Prostate gland (tissue), 2 donors: ENCODE measurements around the gene FSTL5. TPM values are rescaled to one million over a fixed set of nuclear protein-coding genes. Genes with fewer than 3 reads are reported as not detected.

Experiments used
- DNase-seq: peaks from one replicate; pipeline ENCODE4 v3.0.0-alpha.2; 2019; ENCODE audit warnings: low spot score
- H3K27ac ChIP-seq, 2 donors: fragments of 200-600 bp; sonication (generic); 2 replicates each; pipeline ENCODE4 v1.5.1; 2017 to 2019
- H3K27me3 ChIP-seq: fragments of 200-600 bp; sonication (generic); replicated peaks from 2 replicates; pipeline ENCODE4 v1.5.1; 2019; ENCODE audit not compliant: insufficient read depth
- H3K36me3 ChIP-seq, 2 donors: fragments of 200-600 bp; sonication (generic); 1 replicate in 1 of 2; 2 replicates in 1 of 2; pipeline versions ENCODE4 v1.5.1 to v1.8.1; 2017 to 2019
- H3K4me1 ChIP-seq: fragments of 200-600 bp; sonication (generic); replicated peaks from 2 replicates; pipeline ENCODE4 v1.5.1; 2019
- H3K4me3 ChIP-seq, 2 donors: fragments of 200-600 bp; sonication (generic); 2 replicates each; pipeline ENCODE4 v1.5.1; 2017 to 2019
- H3K9me3 ChIP-seq: fragments of 200-600 bp; sonication (generic); 2 replicates; pipeline ENCODE4 v1.5.1; 2017
- POLR2A ChIP-seq: fragments of 450-650 bp; IDR thresholded peaks from one replicate; pipeline ENCODE4 v1.6.1; 2016; ENCODE audit warnings: antibody characterized with exemption, mild to moderate bottlenecking
- POLR2AphosphoS5 ChIP-seq: sonication (generic); formaldehyde crosslinking; IDR thresholded peaks from one replicate; pipeline ENCODE4 v1.6.1; 2017; ENCODE audit warnings: antibody characterized with exemption
- WGBS: methylation state at CpG from one replicate; pipeline ENCODE4 v1.1.5; 2018; 5-methylcytosine and 5-hydroxymethylcytosine counted together
- intact Hi-C: fragments of 100-400 bp; cut with DNase I; formaldehyde crosslinking; loops from one replicate; pipeline ENCODE4 v1.14.2; 2022
- total RNA-seq, 2 donors: library from RNA; depleted of rRNA; stranded (reverse); fragments of >200 nt; gene quantifications; one replicate each; pipeline ENCODE4 v1.1.0, GENCODE V29; 2016
- TF ChIP-seq, protein P1 (sequence below), 4 experiments: fragments of 200-600 bp in 2 of 4; fragments of 450-650 bp in 2 of 4; sonication (generic) in 2 of 4; IDR thresholded peaks; 1 replicate in 3 of 4; 2 replicates in 1 of 4; pipeline ENCODE4 v1.5.1; 2016 to 2019; ENCODE audit warnings: antibody characterized with exemption in 4 of 4, mild to moderate bottlenecking in 2 of 4, moderate library complexity in 2 of 4

The FSTL5 gene
- total RNA-seq, 2 donors from 2014 or later, result 0.45 TPM; not detected in 1

DNA sequence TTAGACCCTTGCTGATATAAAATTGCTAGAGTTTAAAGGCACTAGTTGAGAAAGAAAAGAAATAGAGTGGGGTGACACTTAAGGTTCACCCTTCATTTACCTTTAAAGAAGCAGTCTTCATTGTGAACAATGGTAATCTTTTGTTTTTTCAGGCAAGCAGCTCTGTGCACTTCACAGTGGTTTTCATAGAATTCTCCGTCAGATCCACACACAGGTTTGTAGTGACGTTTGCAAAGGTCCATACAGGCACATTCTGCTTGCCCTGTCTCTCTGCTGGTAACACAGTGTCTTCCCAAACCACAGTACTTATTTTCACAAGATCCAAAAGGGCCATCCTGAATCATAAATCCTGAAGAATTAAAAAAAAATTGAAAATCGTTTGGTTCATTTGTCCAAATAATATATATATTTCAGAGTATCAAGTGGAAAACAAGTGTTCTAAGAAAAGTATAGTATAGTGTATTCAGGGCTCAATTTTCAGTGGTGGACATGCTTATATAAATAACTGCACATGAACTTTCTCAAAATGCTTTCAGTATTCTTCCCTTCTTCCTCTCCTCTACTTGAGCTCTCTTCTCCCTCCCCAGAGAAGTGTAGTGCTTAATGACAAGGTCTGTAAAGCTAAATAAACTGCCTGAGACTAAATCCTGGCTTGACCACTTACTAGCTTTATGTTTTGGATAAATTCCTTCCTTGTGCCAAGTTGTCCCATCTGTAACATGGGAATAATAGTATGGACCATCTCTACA is 243.3 kb downstream of the FSTL5 start:
- Histone ChIP-seq H3K27me3 (no peaks in the 10 kb centered on the region), H3K36me3 (no peaks in the 10 kb centered on the region), H3K4me1 (no peaks in the 10 kb centered on the region), H3K9me3 (no peaks in the 10 kb centered on the region), H3K27ac (no peak overlapping the region), H3K4me3 (no peak overlapping the region)
- intact Hi-C loops, result no loop called here
- no peak for DNase-seq
- TF ChIP-seq, protein P1, sequence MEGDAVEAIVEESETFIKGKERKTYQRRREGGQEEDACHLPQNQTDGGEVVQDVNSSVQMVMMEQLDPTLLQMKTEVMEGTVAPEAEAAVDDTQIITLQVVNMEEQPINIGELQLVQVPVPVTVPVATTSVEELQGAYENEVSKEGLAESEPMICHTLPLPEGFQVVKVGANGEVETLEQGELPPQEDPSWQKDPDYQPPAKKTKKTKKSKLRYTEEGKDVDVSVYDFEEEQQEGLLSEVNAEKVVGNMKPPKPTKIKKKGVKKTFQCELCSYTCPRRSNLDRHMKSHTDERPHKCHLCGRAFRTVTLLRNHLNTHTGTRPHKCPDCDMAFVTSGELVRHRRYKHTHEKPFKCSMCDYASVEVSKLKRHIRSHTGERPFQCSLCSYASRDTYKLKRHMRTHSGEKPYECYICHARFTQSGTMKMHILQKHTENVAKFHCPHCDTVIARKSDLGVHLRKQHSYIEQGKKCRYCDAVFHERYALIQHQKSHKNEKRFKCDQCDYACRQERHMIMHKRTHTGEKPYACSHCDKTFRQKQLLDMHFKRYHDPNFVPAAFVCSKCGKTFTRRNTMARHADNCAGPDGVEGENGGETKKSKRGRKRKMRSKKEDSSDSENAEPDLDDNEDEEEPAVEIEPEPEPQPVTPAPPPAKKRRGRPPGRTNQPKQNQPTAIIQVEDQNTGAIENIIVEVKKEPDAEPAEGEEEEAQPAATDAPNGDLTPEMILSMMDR (IDR thresholded peaks at IDR 0.05), result no peak
- TF ChIP-seq POLR2A (no peak), POLR2AphosphoS5 (no peak)
- 64% methylated on average over 3 of the region's 3 CpGs for WGBS

DNA sequence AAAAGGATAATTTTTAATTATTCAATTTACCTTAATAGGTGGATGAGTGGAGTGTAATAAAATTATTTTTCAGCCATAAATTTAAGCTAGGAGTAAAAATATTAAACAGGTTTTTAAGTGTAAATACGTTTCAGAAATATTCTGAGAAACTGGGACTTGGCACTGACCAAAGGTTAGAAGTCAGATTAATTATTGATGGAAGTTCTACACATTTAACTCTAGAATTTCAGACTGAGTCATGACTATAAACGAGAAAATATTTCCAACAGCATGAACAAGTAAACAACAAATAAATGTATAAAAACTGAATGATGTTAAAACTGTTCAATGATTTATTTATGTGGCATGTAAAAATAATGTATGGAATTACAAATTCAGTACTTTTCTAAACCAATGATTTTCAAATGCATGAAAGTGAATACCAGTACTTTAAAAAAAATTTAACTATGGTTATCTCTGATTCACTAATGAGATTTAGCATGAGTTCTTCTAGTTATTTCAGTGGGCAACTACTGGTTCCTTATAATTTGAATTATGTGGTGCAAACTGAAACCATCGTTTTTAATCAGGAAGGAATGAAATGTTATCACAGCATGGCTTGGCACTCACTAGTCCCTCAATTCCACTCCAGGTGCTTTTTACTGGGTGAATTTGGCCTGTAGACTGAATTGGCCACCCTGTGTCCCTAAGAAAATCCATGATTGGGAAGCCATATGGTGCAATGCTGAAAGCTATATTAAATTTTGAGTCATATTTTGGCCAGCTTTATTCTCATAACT is 244.2 kb downstream of the FSTL5 start:
- TF ChIP-seq POLR2A (no peak), POLR2AphosphoS5 (no peak)
- TF ChIP-seq, protein P1 (IDR thresholded peaks at IDR 0.05), result no peak
- Histone ChIP-seq H3K4me3 (no peak overlapping the region), H3K36me3 (no peaks in the 10 kb centered on the region), H3K4me1 (no peaks in the 10 kb centered on the region), H3K9me3 (no peaks in the 10 kb centered on the region), H3K27me3 (no peaks in the 10 kb centered on the region), H3K27ac (no peak overlapping the region)
- WGBS, result 42% methylated on average over 3 of the region's 3 CpGs
- intact Hi-C loops, result no loop called here
- no peak for DNase-seq

DNA sequence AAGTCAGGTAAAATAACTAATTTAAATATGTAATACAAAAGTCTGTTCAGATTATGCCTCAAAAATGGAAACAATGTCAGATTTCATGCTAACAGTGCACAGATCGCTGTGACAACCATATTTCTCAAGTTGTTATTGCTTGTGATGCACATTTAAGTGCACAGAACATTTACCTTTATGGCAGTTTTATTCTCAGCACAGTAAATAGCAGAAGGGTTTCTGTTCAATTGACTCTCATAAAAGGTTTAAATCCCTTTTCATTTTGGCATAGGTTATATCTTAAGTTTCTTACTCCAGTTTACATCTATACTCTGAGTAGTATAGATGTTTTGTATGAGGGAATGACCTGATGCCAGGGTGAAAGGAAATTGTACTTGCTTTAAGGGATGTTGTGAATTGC is 247.8 kb downstream of the FSTL5 start:
- WGBS, result 41% methylated on average over 1 of the region's 1 CpG
- TF ChIP-seq POLR2A, result no peak
- no peak for TF ChIP-seq POLR2AphosphoS5
- TF ChIP-seq, protein P1 (IDR thresholded peaks at IDR 0.05), result no peak
- H3K4me3 ChIP-seq, result no peak overlapping the region
- no peaks in the 10 kb centered on the region for H3K36me3 ChIP-seq
- no peak overlapping the region for H3K27ac ChIP-seq
- no peaks in the 10 kb centered on the region for H3K27me3 ChIP-seq
- intact Hi-C loops, result no loop called here
- no peak for DNase-seq
- no peaks in the 10 kb centered on the region for H3K9me3 ChIP-seq
- H3K4me1 ChIP-seq, result no peaks in the 10 kb centered on the region

DNA sequence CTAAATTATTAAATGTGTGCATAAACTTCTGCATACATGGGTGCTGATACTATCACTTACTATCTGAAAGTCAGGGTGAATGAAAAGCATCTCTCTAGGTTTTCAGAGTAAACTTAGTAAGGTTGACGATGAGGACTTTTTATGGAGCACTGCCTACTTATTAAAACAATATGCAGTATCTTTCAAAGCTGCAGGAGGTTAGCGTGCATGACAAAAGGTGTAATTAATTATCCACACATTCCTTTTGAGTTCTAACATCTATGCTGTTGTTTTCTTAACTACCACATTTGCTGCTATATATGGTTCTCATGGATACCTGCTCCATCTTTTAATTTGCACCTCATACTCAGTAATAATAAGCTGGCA is 256.2 kb downstream of the FSTL5 start:
- H3K4me3 ChIP-seq, result no peak overlapping the region
- no peaks in the 10 kb centered on the region for H3K4me1 ChIP-seq
- WGBS, result 49% methylated on average over 2 of the region's 2 CpGs
- no peaks in the 10 kb centered on the region for H3K36me3 ChIP-seq
- TF ChIP-seq POLR2AphosphoS5 (no peak), POLR2A (no peak)
- TF ChIP-seq, protein P1 (IDR thresholded peaks at IDR 0.05), result no peak
- H3K27ac ChIP-seq, result no peak overlapping the region
- H3K9me3 ChIP-seq, result no peaks in the 10 kb centered on the region
- intact Hi-C loops, result no loop called here
- DNase-seq, result no peak
- no peaks in the 10 kb centered on the region for H3K27me3 ChIP-seq
